Measurements from ENCODE around the gene LRRC8D. TPM values are rescaled to one million over a fixed set of nuclear protein-coding genes. Genes with fewer than 3 reads are reported as not detected.

Gene LRRC8D
- total and polyA plus RNA-seq, 2 experiments from 2014 or later: 23.6 to 48.8 TPM

GRCh38 chr1:89890085-89890752 lies 69.4 kb downstream of the LRRC8D start:
- H3K4me2 ChIP-seq: no peak overlapping the region
- no peak overlapping the region for H2AFZ ChIP-seq
- no peaks in the 10 kb centered on the region for H3K36me3 ChIP-seq (ENCODE audit: insufficient read depth)
- no peaks in the 10 kb centered on the region for H3F3A ChIP-seq (replicated peaks; ENCODE audit: low read depth)
- TF ChIP-seq STAT1 (IDR thresholded peaks at IDR 0.05; ENCODE audit: unreplicated experiment): no peak
- no peak for TF ChIP-seq ZNF114 (CRISPR knock-in tag; IDR thresholded peaks at IDR 0.05)
- no peak for TF ChIP-seq POLR2AphosphoS5 (IDR thresholded peaks at IDR 0.05; ENCODE audit: low read depth)
- TF ChIP-seq ETS1 (IDR thresholded peaks at IDR 0.05): no peak
- no peak for TF ChIP-seq NANOG (IDR thresholded peaks at IDR 0.05; ENCODE audit: borderline replicate concordance)
- TF ChIP-seq CREB1 (CRISPR knock-in tag; IDR thresholded peaks at IDR 0.05; ENCODE audit: low read depth): no peak
- no peak for TF ChIP-seq EZH2phosphoT487 (IDR thresholded peaks at IDR 0.05; ENCODE audit: unreplicated experiment)
- no peak for TF ChIP-seq ZNF462 (CRISPR knock-in tag; IDR thresholded peaks at IDR 0.05)
- TF ChIP-seq REST (IDR thresholded peaks at IDR 0.05; ENCODE audit: unreplicated experiment): no peak
- no peak for TF ChIP-seq JUNB (IDR thresholded peaks at IDR 0.05; ENCODE audit: unreplicated experiment)
- H4K20me1 ChIP-seq (replicated peaks; ENCODE audit: insufficient read depth): peaks cover 3% of the 10 kb centered on the region; the same call in 1 of the 2 replicates
- peak overlapping the region; percentile 28; the same call in 1 of the 2 replicates for H3K27ac Mint-ChIP-seq
- no peaks in the 10 kb centered on the region for H3K9me3 Mint-ChIP-seq
- DNase-seq (ENCODE audit: low spot score): no peak
- H3K27me3 Mint-ChIP-seq (ENCODE audit: insufficient read depth, low read depth, poor library complexity): peaks cover 5% of the 10 kb centered on the region
- no peak for ATAC-seq
- peaks cover 36% of the 10 kb centered on the region for H3K79me2 ChIP-seq (replicated peaks; ENCODE audit: insufficient read depth)
- H3K36me3 Mint-ChIP-seq (ENCODE audit: low read depth): no peaks in the 10 kb centered on the region; the same call in 2 of the 3 replicates
- no peaks in the 10 kb centered on the region for H3K9me2 ChIP-seq (ENCODE audit: insufficient read depth)
- H3K4me1 Mint-ChIP-seq: peaks cover 29% of the 10 kb centered on the region
- no peak overlapping the region for H3K4me3 Mint-ChIP-seq
- H3K4me1 ChIP-seq (ENCODE audit: insufficient read depth): peaks cover 12% of the 10 kb centered on the region
- no peak overlapping the region for H3K4me3 ChIP-seq
- no peaks in the 10 kb centered on the region for H3K27me3 ChIP-seq (ENCODE audit: insufficient read depth)
- no peak overlapping the region for H3K27ac ChIP-seq (ENCODE audit: low read depth)
